Large intestine (tissue), 3 donors: Measurements from ENCODE around the gene FSD1. TPM values are rescaled to one million over a fixed set of nuclear protein-coding genes. Genes with fewer than 3 reads are reported as not detected.
"Not testable (repeated sequence)": the region's sequence is repeated elsewhere in the genome, so short reads cannot be mapped to it uniquely, and the experiment has no call there.

Source experiments
- DNase-seq, 2 donors: peaks; one replicate each; pipeline versions ENCODE4 v3.0.0 to v3.0.0-alpha.2; 2013
- H3K27ac ChIP-seq: one replicate; pipeline ENCODE4 v1.5.1; 2013; ENCODE audit warnings: low read length
- H3K27me3 ChIP-seq: 2 replicates; pipeline ENCODE4 v1.6.1; 2013; ENCODE audit warnings: low read length; ENCODE audit not compliant: control insufficient read depth, insufficient read depth
- H3K36me3 ChIP-seq: 2 replicates; pipeline ENCODE4 v1.6.1; 2013; ENCODE audit warnings: low read length; ENCODE audit not compliant: control insufficient read depth, insufficient read depth
- H3K4me1 ChIP-seq: one replicate; pipeline ENCODE4 v1.6.1; 2013; ENCODE audit warnings: low read length; ENCODE audit not compliant: control insufficient read depth, insufficient read depth
- H3K4me3 ChIP-seq: one replicate; pipeline ENCODE4 v1.5.1; 2013; ENCODE audit warnings: low read length
- H3K9me3 ChIP-seq: one replicate; pipeline ENCODE4 v1.6.1; 2013; ENCODE audit warnings: mild to moderate bottlenecking, low read depth, low read length, moderate library complexity; ENCODE audit not compliant: control insufficient read depth
- WGBS: methylation state at CpG from one replicate; pipeline ENCODE4 v1.1.5; 2013; ENCODE audit warnings: low lambda C conversion rate; ENCODE audit not compliant: insufficient coverage; 5-methylcytosine and 5-hydroxymethylcytosine counted together
- polyA plus RNA-seq: library from polyadenylated mRNA; unstranded; fragments of 120-200 nt; gene quantifications from one replicate; pipeline ENCODE4 v1.2.1, GENCODE V29; 2013

FSD1 gene
- polyA plus RNA-seq, 1 donor: 5.1 TPM

- WGBS: no CpG with 5 or more reads among the region's 6 CpGs
- Histone ChIP-seq H3K27me3 (peaks cover 23% of the 10 kb centered on the region), H3K36me3 (no peaks in the 10 kb centered on the region), H3K9me3 (no peaks in the 10 kb centered on the region), H3K4me1 (no peaks in the 10 kb centered on the region), H3K4me3 (peak overlapping the region; percentile 39), H3K27ac (no peak overlapping the region)
- DNase-seq: no peak
These were observed 19.4 kb upstream of the FSD1 start for GRCh38 chr19:4284974-4285373.

DNA sequence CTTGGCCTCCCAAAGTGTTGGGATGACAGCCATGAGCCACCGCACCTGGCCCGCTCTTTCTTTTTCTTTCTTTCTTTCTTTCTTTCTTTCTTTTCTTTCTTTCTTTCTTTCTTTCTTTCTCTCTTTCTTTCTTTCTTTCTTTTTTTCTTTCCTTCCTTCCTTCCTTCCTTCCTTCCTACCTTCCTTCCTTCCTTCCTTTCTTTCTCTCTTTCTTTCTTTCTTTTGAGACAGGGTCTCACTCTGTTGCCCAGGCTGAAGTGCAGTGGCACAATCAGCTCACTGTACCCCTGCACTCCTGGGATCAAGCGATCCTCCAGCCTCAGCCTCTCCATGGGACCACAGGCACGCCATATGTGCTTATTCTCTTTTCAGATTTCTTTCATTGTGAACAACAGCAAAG is 18.3 kb upstream of the FSD1 start:
- H3K4me1 ChIP-seq, H3K4me3 ChIP-seq, DNase-seq, H3K27ac ChIP-seq, H3K36me3 ChIP-seq, H3K9me3 ChIP-seq: not testable (repeated sequence)
- H3K27me3 ChIP-seq: peaks cover 11% of the 10 kb centered on the region
- 100% methylated on average over 2 of the region's 4 CpGs for WGBS

DNA sequence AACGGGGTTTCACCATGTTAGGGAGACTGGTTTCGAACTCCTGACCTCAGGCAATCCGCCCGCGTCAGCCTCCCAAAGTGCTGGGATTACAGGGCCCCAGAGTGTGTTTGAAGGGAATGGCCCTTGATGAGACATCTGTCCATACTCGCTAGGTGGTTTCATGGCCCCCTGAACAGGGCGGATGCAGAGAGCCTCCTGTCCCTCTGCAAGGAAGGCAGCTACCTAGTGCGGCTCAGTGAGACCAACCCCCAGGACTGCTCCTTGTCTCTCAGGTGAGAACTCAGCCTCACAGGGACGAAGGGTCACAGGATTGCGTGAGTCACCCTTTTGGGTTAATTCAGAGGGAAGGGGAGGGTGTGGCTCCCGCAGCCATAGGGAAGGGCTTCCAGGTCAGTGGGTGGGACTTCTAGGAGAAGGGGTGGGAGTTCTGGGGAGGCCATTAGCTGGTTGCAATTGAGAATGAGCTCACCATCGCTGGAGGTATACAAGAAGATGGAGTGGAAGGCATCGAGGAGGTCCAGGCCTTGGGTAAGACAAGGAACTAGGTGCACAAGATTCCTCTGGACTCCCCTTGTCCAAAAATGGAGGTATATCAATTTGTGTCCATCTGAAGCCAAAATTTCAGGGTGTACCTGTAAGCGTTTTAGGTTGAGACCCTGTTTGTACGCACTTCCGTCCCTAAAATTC is 16.2 kb upstream of the FSD1 start:
- H3K4me1 ChIP-seq: no peaks in the 10 kb centered on the region
- no CpG with 5 or more reads among the region's 16 CpGs for whole genome bisulfite sequencing
- no peak for DNase-seq
- H3K4me3 ChIP-seq: no peak overlapping the region
- no peaks in the 10 kb centered on the region for H3K36me3 ChIP-seq
- H3K27ac ChIP-seq: no peak overlapping the region
- no peaks in the 10 kb centered on the region for H3K27me3 ChIP-seq
- no peaks in the 10 kb centered on the region for H3K9me3 ChIP-seq

- no peak overlapping the region for H3K27ac ChIP-seq
- no peaks in the 10 kb centered on the region for H3K36me3 ChIP-seq
- H3K4me3 ChIP-seq: no peak overlapping the region
- no peak for DNase-seq
- H3K4me1 ChIP-seq: no peaks in the 10 kb centered on the region
- no CpG with 5 or more reads among the region's 8 CpGs for WGBS
- H3K27me3 ChIP-seq: peaks cover 5% of the 10 kb centered on the region
- H3K9me3 ChIP-seq: no peaks in the 10 kb centered on the region
These were observed 13.1 kb upstream of the FSD1 start for GRCh38 chr19:4291184-4291732.

DNA sequence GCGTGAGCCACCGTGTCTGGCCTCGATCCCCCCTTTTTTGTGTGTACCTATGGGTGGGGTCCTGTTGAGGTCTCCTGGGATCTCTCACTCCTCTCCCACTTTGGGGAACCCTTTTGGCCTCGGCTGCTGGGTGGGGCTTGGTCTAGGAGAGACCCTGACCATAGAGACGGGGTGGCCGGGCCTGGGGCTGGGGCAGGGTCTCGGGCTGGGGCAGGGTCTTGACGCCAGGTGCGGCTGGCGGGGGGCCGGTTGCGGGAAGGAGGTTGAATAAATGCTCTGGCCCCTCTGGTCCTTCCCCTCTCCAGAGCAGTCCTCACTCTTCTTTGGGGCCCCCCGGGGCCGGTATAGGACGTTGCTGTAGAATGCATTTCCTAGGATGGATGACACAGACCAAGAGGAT is 11.9 kb upstream of the FSD1 start:
- peaks cover 5% of the 10 kb centered on the region for H3K27me3 ChIP-seq

DNA sequence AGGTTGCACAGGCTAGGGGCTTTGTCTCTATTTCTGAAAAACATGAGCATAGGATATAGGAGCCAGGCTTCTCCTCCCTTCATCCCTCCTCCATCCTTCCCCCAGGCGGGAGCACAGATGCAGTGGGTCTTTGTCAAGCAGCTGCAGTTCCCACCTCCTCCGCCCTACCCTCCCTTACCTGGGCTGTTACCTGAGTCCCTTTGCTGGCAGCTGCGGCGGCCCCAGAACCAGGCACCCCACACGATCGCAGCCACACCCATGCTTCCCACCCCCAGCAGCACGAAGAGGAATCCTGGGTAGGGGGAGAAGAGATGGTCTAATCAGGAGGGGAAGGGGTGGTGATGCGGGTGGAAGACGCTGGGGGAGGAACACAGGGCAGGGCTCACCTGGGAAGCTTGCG is 10.0 kb upstream of the FSD1 start:
- H3K27ac ChIP-seq: no peak overlapping the region
- peaks cover 5% of the 10 kb centered on the region for H3K27me3 ChIP-seq
- WGBS: no CpG with 5 or more reads among the region's 10 CpGs

More for the DNA sequence above, 11.9 kb upstream of the FSD1 start:
- no peak for DNase-seq
- no CpG with 5 or more reads among the region's 15 CpGs for WGBS
- Histone ChIP-seq H3K27ac (no peak overlapping the region), H3K36me3 (no peaks in the 10 kb centered on the region), H3K9me3 (no peaks in the 10 kb centered on the region), H3K4me1 (no peaks in the 10 kb centered on the region), H3K4me3 (no peak overlapping the region)

DNA sequence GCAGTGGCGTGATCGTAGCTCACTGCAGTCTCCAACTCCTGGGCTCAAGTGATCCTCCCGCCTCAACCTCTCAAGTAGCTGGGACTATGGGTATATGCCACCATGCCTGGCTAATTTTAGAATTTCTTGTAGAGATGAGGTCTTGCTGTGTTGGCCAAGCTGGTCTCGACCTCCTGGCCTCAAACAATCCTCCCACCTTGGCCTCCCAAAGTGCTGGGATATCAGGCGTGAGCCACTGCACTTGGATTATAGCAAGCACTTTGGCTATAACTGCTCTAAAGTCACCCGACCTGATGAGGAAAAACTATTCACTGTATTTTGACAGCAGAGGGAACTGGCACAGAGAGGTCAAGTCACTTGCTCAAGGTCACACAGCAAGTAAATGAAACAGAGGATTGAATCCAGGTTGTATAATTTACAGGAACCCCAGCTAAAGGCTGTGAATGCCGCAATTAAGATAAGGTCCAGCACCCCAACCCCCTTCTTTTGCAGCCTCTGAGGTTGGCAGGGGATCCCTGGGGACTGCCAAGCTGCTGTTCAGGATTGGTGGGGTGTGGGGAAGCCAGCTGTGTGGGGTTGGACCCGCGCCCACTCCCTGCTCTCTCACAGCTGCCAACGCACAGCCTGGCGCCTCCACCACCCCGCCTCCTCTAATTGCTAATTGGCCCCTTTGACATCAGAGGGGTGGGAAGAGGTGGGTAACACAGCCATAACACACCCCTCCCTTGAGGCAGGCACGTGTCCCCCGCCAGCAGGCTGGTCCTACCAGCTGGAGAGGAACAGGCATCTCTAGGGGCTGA is 8.2 kb upstream of the FSD1 start:
- H3K4me1 ChIP-seq: no peaks in the 10 kb centered on the region
- DNase-seq: no peak
- H3K9me3 ChIP-seq: no peaks in the 10 kb centered on the region
- no peak overlapping the region for H3K27ac ChIP-seq
- H3K27me3 ChIP-seq: peaks cover 5% of the 10 kb centered on the region
- no peaks in the 10 kb centered on the region for H3K36me3 ChIP-seq
- no peak overlapping the region for H3K4me3 ChIP-seq
- no CpG with 5 or more reads among the region's 14 CpGs for WGBS

More for the DNA sequence above, 10.0 kb upstream of the FSD1 start:
- Histone ChIP-seq H3K4me1 (no peaks in the 10 kb centered on the region), H3K4me3 (no peak overlapping the region), H3K9me3 (no peaks in the 10 kb centered on the region), H3K36me3 (no peaks in the 10 kb centered on the region)
- DNase-seq: no peak

GRCh38 chr19:4297901-4298809 is 6.2 kb upstream of the FSD1 start:
- no peaks in the 10 kb centered on the region for H3K9me3 ChIP-seq
- peaks cover 3% of the 10 kb centered on the region for H3K4me1 ChIP-seq
- no peaks in the 10 kb centered on the region for H3K36me3 ChIP-seq
- DNase-seq: no peak
- H3K27me3 ChIP-seq: peaks cover 5% of the 10 kb centered on the region
- H3K27ac ChIP-seq: no peak overlapping the region
- no peak overlapping the region for H3K4me3 ChIP-seq
- no CpG with 5 or more reads among the region's 27 CpGs for WGBS

- Histone ChIP-seq H3K4me3 (no peak overlapping the region), H3K27me3 (peaks cover 5% of the 10 kb centered on the region), H3K4me1 (peaks cover 3% of the 10 kb centered on the region), H3K27ac (no peak overlapping the region), H3K9me3 (no peaks in the 10 kb centered on the region), H3K36me3 (no peaks in the 10 kb centered on the region)
- WGBS: no CpG with 5 or more reads among the region's 8 CpGs
- DNase-seq: no peak
These were observed 5.4 kb upstream of the FSD1 start for GRCh38 chr19:4298810-4299550.
